ENCODE measurements around the gene FAM13C.

- TF ChIP-seq, protein P1, sequence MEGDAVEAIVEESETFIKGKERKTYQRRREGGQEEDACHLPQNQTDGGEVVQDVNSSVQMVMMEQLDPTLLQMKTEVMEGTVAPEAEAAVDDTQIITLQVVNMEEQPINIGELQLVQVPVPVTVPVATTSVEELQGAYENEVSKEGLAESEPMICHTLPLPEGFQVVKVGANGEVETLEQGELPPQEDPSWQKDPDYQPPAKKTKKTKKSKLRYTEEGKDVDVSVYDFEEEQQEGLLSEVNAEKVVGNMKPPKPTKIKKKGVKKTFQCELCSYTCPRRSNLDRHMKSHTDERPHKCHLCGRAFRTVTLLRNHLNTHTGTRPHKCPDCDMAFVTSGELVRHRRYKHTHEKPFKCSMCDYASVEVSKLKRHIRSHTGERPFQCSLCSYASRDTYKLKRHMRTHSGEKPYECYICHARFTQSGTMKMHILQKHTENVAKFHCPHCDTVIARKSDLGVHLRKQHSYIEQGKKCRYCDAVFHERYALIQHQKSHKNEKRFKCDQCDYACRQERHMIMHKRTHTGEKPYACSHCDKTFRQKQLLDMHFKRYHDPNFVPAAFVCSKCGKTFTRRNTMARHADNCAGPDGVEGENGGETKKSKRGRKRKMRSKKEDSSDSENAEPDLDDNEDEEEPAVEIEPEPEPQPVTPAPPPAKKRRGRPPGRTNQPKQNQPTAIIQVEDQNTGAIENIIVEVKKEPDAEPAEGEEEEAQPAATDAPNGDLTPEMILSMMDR (IDR thresholded peaks at IDR 0.05), result no peak
- TF ChIP-seq POLR2A (IDR thresholded peaks at IDR 0.05), result no peak
These were observed 26.9 kb downstream of the FAM13C start for GRCh38 chr10:59335497-59335896.

All from vagina (tissue), 2 donors.